Aorta (tissue), 5 donors: Measurements from ENCODE around the gene SFI1. TPM values are rescaled to one million over a fixed set of nuclear protein-coding genes. Genes with fewer than 3 reads are reported as not detected.
A peak's percentile ranks its signal among the peaks of the same experiment; 100 is the strongest.
"Not testable (repeated sequence)": the region's sequence is repeated elsewhere in the genome, so short reads cannot be mapped to it uniquely, and the experiment has no call there.

Experiments
- ATAC-seq: fragments of 200-7000 bp; cut with Tn5 transposase; one replicate; pipeline ENCODE4 v1.9.1; 2022; ENCODE audit warnings: moderate library complexity; ENCODE audit not compliant: low FRiP score
- DNase-seq, 2 donors: peaks; one replicate each; pipeline ENCODE4 v3.0.0-alpha.2; 2020
- H3K27ac ChIP-seq, 2 donors: one replicate each; pipeline ENCODE4 v1.5.1; 2013; ENCODE audit warnings: low read length in 2 of 2, mild to moderate bottlenecking in 2 of 2, moderate library complexity in 2 of 2, control low read depth in 1 of 2, inconsistent platforms in 1 of 2, low read depth in 1 of 2
- H3K27me3 ChIP-seq, 2 donors: one replicate each; pipeline ENCODE4 v1.6.1; 2013; ENCODE audit warnings: control low read depth in 1 of 2, low read length in 1 of 2, mild to moderate bottlenecking in 1 of 2, moderate library complexity in 1 of 2; ENCODE audit not compliant: insufficient read depth in 2 of 2, control insufficient read depth in 1 of 2
- H3K36me3 ChIP-seq, 2 donors: one replicate each; pipeline ENCODE4 v1.6.1; 2013; ENCODE audit warnings: control low read depth in 1 of 2, low read length in 1 of 2, mild to moderate bottlenecking in 1 of 2; ENCODE audit not compliant: insufficient read depth in 2 of 2, control insufficient read depth in 1 of 2
- H3K4me1 ChIP-seq, 2 donors: one replicate each; pipeline ENCODE4 v1.6.1; 2013; ENCODE audit warnings: low read length in 2 of 2, control low read depth in 1 of 2, mild to moderate bottlenecking in 1 of 2, moderate library complexity in 1 of 2; ENCODE audit not compliant: insufficient read depth in 2 of 2, control insufficient read depth in 1 of 2
- H3K4me3 ChIP-seq, 2 donors: one replicate each; pipeline ENCODE4 v1.5.1; 2013; ENCODE audit warnings: low read length in 2 of 2, control low read depth in 1 of 2, mild to moderate bottlenecking in 1 of 2
- H3K9me3 ChIP-seq: one replicate; pipeline ENCODE4 v1.6.1; 2013; ENCODE audit warnings: mild to moderate bottlenecking, low read length; ENCODE audit not compliant: control insufficient read depth
- WGBS, 2 donors: extraction: QIAGEN DNeasy Blood & Tissue Kit; methylation state at CpG; one replicate each; pipeline ENCODE4 v1.1.7; 2013; 5-methylcytosine and 5-hydroxymethylcytosine counted together
- intact Hi-C, 2 donors: fragments of 100-400 bp; cut with DNase I; formaldehyde crosslinking; loops; one replicate each; pipeline versions ENCODE4 v1.14.2 to v1.15.0; 2022
- polyA plus RNA-seq, 2 donors: library from polyadenylated mRNA; stranded (reverse); fragments of 200-250 nt; gene quantifications; one replicate each; pipeline ENCODE4 v1.2.3, GENCODE V29; 2013
- total RNA-seq, 2 donors: library from RNA; stranded (reverse); fragmentation: NEBNext Ultra II Directional; extraction: Animal tissue kit (Norgen Biotek cat#: 25700); gene quantifications; one replicate each; pipeline ENCODE4 v1.2.1, GENCODE V29; 2021
- donor health status: healthy with polysubstance abuse.
- donor health status: Bipolar disorder and iron deficiency.
- donor health status: DM: no; HTN: no; CAD: no.
- donor health status: DM: no; HTN: no; CAD: no.
- donor health status: DM: yes; HTN: yes; CAD: no.

The SFI1 gene
- total and polyA plus RNA-seq, 4 donors = 17.5 to 116 (median 38.0) TPM

DNA sequence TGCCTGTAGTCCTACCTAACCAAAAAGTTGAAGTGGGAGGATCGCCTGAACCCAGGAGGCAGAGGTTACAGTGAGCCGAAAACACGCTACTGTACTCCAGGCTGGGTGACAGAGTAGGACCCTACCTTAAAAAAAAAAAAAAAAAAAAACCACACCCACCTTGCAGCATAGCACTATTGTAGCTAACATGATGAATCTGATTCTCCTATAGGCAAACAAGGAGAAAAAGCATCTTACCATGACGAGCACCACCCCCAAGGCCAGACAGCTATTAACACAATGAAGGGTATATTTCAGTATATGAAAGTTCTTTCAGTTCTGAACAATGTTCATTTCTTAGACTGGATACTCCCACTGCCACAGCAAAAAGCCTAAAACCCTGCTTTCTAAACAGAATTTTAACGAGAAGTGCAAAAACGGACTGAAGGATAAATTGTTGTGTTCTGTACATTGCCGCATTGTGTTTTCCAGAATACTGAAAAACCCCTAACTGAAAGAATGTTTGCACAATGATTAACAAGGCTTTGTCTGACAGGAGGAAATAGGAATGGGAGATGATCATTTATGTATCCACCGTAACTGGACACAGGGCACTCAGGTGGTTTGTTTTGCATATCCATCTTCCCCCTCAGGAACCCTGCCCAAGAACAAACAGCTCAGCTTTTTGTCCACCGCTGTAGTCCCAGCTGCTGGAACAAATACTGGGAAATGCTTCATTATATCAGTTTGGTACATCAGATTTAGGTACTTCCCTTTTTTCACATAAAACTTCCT, 156.8 kb downstream of the SFI1 start:
- ATAC-seq = no peak
- H3K4me1 ChIP-seq = peaks cover 0 to 1% of the 10 kb centered on the region in 2 donors
- H3K9me3 ChIP-seq = no peaks in the 10 kb centered on the region
- 90 to 91% methylated on average over 9 of the region's 9 CpGs for WGBS, 2 donors
- intact Hi-C loops = no loop called here
- H3K27me3 ChIP-seq = no peaks in the 10 kb centered on the region
- no peak overlapping the region for H3K27ac ChIP-seq
- H3K36me3 ChIP-seq = peaks cover 0 to 2% of the 10 kb centered on the region in 2 donors
- no peak for DNase-seq
- no peak overlapping the region for H3K4me3 ChIP-seq

DNA sequence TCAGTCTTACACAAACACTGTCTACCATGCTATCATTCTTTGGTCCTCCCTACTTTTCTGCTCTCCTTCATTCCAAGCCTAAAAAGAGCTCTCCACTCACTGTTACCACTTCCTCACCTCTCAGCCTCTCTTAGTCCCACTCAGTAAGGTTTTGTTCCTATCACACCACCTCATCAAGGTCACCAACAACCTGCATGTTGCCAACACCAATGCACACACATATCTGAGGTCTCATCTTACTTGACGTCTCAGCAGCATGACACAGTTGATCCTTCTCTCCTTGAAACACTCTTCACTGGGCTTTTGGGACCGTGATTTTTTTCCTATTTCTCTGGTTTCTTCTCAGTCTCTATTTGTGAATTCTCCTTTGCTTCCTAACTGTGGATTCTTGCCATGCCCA, 157.6 kb downstream of the SFI1 start:
- peaks cover 0 to 1% of the 10 kb centered on the region in 2 donors for H3K4me1 ChIP-seq
- ATAC-seq (no peak), DNase-seq (no peak)
- no peaks in the 10 kb centered on the region for H3K27me3 ChIP-seq
- no peak overlapping the region for H3K27ac ChIP-seq
- no peaks in the 10 kb centered on the region for H3K9me3 ChIP-seq
- WGBS, 2 donors = 88 to 91% methylated on average over 2 of the region's 2 CpGs
- H3K36me3 ChIP-seq = peaks cover 0 to 2% of the 10 kb centered on the region in 2 donors
- intact Hi-C loops = no loop called here
- no peak overlapping the region for H3K4me3 ChIP-seq

DNA sequence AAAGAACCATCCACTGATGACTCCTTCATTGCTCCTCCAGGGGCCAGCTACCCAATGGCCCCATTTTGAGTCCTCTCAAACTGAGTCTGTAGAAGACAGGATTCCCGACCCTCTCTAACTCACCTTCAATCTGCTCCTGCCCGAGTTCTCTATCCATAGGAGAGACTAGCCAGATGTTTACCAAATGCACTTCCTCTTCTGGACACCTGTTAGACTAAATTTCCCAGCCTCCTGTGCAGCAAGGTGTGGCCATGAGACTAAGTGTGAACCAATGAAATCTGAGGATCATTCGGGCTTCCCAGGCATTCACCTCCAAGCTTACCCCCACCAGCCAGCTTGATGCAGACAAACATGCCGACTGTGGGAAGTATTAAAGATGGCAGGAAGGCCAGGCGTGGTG, 158.1 kb downstream of the SFI1 start:
- H3K36me3 ChIP-seq = peaks cover 0 to 2% of the 10 kb centered on the region in 2 donors
- no peaks in the 10 kb centered on the region for H3K27me3 ChIP-seq
- H3K27ac ChIP-seq = no peak overlapping the region
- no peak for ATAC-seq
- DNase-seq = no peak
- H3K4me1 ChIP-seq = peaks cover 0 to 1% of the 10 kb centered on the region in 2 donors
- no peak overlapping the region for H3K4me3 ChIP-seq
- H3K9me3 ChIP-seq = no peaks in the 10 kb centered on the region
- intact Hi-C loops = no loop called here
- WGBS, 2 donors = 94% methylated on average over 5 of the region's 5 CpGs

DNA sequence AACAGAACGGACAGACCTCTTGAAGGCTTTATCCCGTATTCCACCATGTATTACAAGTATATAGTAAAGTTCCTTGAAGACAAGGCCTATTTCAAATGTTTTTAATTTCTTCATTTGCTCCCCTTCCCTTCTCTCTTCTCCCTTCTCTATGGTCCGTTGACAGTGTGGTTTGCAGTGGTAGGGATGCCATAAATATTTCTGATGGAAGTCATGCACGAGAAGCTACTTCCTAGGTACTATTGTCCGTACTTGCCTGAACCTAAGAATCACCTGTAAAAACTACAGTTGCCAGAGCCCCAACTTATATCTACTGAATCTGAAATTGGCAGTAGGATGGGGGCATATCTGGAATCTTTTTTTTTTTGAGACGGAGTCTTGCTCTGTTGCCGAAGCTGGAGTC, 162.9 kb downstream of the SFI1 start:
- intact Hi-C loops = no loop called here
- H3K36me3 ChIP-seq = no peaks in the 10 kb centered on the region
- H3K27ac ChIP-seq = no peak overlapping the region
- DNase-seq (no peak), ATAC-seq (no peak)
- no peak overlapping the region for H3K4me3 ChIP-seq
- H3K9me3 ChIP-seq = no peaks in the 10 kb centered on the region
- 77 to 78% methylated on average over 7 of the region's 7 CpGs for WGBS, 2 donors
- H3K4me1 ChIP-seq = peaks cover 0 to 3% of the 10 kb centered on the region in 2 donors
- no peaks in the 10 kb centered on the region for H3K27me3 ChIP-seq

DNA sequence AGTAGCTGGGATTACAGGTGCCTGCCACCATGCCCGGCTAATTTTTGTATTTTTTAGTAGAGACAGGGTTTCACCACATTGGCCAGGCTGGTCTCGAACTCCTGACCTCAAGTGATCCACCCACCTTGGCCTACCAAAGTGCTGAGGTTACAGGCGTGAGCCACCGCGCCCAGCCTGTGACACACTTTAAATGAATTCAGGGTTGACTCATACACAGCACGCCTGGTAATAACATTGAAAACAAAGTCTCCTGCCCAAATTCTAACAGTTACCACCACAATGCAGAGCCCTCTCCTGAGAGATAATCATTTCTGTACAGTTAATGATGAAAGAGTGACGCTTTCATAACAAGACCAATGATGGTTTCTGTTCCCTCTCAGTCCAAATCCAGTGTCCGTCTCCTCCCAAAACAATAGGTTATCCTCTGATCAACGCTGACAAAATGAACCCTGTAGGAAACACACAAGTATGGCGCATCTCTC, 164.6 kb downstream of the SFI1 start:
- peak overlapping the region in 1 of 2 donors; percentile 75 for H3K4me3 ChIP-seq
- H3K27me3 ChIP-seq, H3K4me1 ChIP-seq, H3K9me3 ChIP-seq, H3K27ac ChIP-seq, DNase-seq, ATAC-seq, H3K36me3 ChIP-seq: not testable (repeated sequence)
- 56 to 62% methylated on average over 10 of the region's 10 CpGs for WGBS, 2 donors
- intact Hi-C loops = loop anchor here in 1 of 2 donors (5.0 kb wide), 1 partner anchor 91 kb away; the partner anchor contains the start of genes DEPDC5 and PRR14L

DNA sequence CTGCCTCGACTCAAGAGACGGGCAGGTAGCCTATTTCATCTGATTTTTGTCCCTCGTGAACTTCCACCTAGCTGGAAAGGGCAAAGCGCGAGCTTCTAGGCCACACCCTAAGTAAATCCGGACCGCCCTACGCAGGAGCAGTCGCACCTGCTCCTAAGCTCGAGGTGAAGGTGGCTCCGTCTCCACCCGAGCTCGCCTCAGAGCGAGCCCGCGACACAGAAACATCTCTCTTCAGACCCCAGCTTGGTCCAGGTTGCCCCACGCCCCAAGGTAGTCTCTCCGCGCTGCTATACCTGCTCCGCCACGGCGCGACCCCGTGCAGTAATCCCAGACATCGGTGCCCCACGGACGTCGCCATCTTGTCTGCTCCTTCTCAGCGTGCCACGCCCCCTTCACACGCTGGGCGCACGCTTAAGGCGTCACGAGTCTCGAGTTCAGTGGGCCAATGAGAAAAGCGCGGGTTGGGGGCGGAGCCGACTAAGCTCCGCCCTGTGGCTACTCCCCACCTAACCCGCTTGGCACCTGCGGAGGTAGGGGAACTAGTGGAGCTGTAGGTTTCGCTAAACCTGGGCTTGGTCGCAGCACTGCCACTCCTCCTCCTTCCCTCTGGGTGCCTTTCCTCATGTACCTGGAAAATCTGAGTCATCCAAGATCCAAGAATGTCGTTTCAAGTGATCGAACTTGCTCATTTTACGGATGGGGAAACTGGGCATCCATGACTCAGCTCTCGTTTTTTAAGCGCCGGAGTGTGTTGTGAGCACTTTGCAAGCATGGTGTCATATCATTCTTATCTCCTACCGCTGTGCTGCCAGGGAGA, 165.7 kb downstream of the SFI1 start, which contains the start of gene PISD:
PISD (minus strand) TSS at position 365 of the 817 bp plus-strand sequence; CDS start at position 358, 7 bp downstream.
- ATAC-seq (peak; percentile 98), DNase-seq (peak; percentile 97 to 98)
- peaks cover 0 to 3% of the 10 kb centered on the region in 2 donors for H3K4me1 ChIP-seq
- H3K27me3 ChIP-seq = no peaks in the 10 kb centered on the region
- no peaks in the 10 kb centered on the region for H3K36me3 ChIP-seq
- peak within 1 kb of the TSS in 1 of 2 donors; percentile 9 for H3K27ac ChIP-seq
- H3K4me3 ChIP-seq = peak within 1 kb of the TSS; percentile 56 to 75
- intact Hi-C loops = loop anchor here (1.0 to 5.0 kb wide), 2 partner anchors 90 to 91 kb away; partner anchors contain the start of genes DEPDC5 (in 1 of the 2) and PRR14L (in 1 of the 2)
- 1% methylated on average over 52 of the region's 52 CpGs for WGBS, 2 donors
- no peaks in the 10 kb centered on the region for H3K9me3 ChIP-seq

DNA sequence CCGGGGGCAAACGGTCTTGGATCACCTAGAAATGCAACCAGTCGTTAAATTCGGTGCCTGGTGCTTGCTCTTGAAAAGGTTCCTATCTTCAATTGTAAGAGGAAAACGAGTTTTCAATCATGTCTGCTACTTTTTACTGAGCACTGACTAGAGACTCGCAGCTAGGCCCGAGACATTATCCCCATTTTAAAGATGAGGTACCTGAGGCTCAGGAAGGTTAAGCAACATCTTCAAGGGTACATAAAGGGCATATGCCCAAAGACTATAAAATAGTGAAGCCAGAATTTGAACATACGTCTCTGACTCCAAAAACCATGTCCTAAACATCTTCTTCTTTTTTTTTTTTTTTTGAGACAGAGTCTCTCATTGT, 166.3 kb downstream of the SFI1 start:
- Histone ChIP-seq H3K4me3 (peak overlapping the region in 1 of 2 donors; percentile 75), H3K27ac (no peak overlapping the region), H3K36me3 (no peaks in the 10 kb centered on the region), H3K27me3 (no peaks in the 10 kb centered on the region), H3K4me1 (peaks cover 0 to 3% of the 10 kb centered on the region in 2 donors), H3K9me3 (no peaks in the 10 kb centered on the region)
- intact Hi-C loops = loop anchor here (1.0 to 5.0 kb wide), 2 partner anchors 90 to 91 kb away; partner anchors contain the start of genes DEPDC5 (in 1 of the 2) and PRR14L (in 1 of the 2)
- whole genome bisulfite sequencing, 2 donors = 57 to 62% methylated on average over 8 of the region's 8 CpGs
- ATAC-seq = no peak
- DNase-seq = no peak
